Measurements from ENCODE around the gene MPI.

The MPI gene, protein sequence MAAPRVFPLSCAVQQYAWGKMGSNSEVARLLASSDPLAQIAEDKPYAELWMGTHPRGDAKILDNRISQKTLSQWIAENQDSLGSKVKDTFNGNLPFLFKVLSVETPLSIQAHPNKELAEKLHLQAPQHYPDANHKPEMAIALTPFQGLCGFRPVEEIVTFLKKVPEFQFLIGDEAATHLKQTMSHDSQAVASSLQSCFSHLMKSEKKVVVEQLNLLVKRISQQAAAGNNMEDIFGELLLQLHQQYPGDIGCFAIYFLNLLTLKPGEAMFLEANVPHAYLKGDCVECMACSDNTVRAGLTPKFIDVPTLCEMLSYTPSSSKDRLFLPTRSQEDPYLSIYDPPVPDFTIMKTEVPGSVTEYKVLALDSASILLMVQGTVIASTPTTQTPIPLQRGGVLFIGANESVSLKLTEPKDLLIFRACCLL

DNA sequence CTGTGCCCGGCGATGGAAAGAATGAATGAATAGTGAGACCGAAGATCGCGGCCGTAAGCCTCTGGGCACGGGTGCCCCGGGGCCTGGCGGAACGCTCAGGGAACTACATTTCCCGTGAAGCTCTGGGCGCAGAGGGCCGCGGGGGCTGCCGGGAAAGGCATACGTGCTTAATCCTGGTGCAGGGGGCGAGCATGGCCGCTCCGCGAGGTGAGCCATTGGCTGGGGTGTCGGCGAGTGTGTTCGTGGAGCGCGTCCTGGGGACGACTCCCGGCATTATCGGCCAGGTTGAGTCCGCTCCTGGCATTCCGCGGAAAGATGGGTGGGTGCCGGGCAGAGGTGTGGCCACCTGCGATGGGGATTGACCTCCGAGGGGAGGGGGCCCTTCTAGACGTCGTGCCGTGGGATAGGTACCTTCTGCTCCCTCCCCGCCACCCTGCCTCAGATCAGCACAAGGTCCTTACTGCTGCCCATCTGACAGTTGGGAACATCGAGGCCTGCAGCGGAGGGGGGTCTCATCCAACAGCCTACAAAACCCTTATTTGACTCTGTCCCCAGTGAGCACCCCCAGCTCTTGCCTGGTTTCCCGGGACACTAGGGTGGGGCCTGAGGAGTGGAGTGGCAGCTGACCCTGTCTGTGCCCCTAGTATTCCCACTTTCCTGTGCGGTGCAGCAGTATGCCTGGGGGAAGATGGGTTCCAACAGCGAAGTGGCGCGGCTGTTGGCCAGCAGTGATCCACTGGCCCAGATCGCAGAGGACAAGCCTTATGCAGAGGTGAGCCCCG, at the start of gene MPI:
Gene MPI (plus strand): TSS at position 160 of the 782 bp plus-strand sequence. CDS start 32 bp downstream, at position 192.
- TF ChIP-seq CTCF (IDR thresholded peaks at IDR 0.05; ENCODE audit: insufficient read depth, low read length, missing control alignments): no peak
- ChIA-PET POLR2A (interaction anchor here (0.7 to 1.1 kb wide), 5 partner anchors 8 to 107 kb away, joined by 3 to 10 read pairs (median 4); partner anchors contain the start of gene FAM219B), CTCF (interaction anchor here (1.0 to 9.3 kb wide), 5 partner anchors 13 to 109 kb away, joined by 3 to 134 read pairs (median 3); partner anchors contain the start of gene FAM219B)
- H3K4me3 ChIP-seq (ENCODE audit: low read depth, low read length): peak within 1 kb of the TSS; percentile 100
- no peak for DNase-seq (ENCODE audit: low read depth, low spot score)

DNA sequence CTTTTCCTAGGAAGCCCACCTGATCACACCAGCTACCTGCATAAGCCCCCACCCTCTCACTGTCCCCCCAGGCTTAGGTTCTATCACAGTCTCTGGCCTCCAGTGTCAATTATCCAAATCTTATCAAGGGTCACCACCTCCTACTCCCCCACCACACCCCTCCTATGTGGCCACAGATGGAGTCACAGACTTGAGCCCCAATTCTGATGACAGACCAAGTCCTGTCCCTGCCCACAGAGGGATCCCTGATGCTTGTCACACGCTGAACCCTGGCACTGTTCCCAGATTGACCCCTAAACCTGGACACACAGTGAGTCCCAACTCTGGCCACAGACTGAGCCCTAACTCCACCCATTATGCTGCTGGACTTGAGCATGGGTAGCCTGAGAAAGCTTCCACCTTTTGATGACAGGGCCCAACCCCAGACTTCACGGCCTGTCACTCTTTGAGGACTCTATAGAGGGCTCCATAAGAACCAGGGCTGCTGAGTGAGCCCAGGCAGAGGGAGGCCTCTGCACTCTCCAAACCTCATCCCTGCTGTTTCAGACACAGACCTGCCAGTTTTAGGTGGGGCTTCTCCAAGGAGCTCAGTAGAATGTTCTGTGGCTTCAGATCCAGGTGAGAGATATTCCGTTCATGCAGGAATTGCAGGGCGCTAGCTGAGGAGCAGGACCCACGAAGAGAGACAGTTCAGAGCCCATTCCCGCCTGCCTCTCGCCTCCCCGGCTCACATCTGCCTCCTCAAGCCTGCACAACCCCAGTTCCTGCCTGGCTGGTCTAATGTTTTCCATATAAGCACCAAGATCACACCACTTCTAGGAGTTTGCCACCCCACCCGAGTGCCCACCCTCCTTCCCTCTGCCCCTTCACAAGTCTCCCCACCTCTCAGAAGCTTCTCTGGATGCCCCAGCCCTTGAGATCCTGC, 48.7 kb upstream of the MPI start:
- POLR2A ChIA-PET: no interaction called here
- CTCF ChIA-PET: interaction anchor here (1.5 to 6.1 kb wide), 8 partner anchors 12 to 71 kb away, joined by 3 to 43 read pairs (median 12); partner anchors contain the start of genes CPLX3 and CSK
- no peak for DNase-seq (ENCODE audit: low read depth, low spot score)
- no peak overlapping the region for H3K4me3 ChIP-seq (ENCODE audit: low read depth, low read length)
- no peak for TF ChIP-seq CTCF (IDR thresholded peaks at IDR 0.05; ENCODE audit: insufficient read depth, low read length, missing control alignments)

DNA sequence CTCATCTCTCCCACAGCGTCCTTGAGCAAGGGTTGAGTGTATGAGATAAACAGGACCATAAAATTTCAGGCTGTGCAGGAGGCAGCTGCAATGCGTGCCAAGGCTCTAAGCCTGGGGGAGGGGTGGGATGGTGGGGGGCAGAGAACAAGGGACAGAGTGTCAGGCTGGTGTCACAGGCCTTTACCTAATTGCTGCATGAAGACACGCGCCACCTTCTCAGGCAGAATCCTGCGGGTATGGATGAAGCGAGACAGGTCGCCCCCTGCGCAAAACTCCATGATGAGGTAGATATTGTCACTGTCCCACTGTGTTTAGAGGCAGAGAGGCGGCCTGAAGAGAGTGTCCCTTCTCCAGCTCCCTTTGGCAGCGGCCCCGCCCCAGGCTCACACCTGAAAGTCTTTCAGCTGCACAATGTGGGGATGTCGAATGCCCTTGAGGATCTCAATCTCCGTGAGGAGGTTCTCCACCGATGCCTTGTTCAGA, 47.9 kb upstream of the MPI start:
- peak overlapping the region; percentile 87 for H3K4me3 ChIP-seq (ENCODE audit: low read depth, low read length)
- TF ChIP-seq CTCF (IDR thresholded peaks at IDR 0.05; ENCODE audit: insufficient read depth, low read length, missing control alignments): no peak
- ChIA-PET CTCF (interaction anchor here (0.9 to 6.1 kb wide), 12 partner anchors 8 to 72 kb away, joined by 3 to 43 read pairs (median 8); partner anchors contain the start of genes CPLX3 and CSK), POLR2A (interaction anchor here (1.0 kb wide), 1 partner anchor 13 kb away, joined by 3 read pairs; no protein-coding TSS in a partner anchor)
- no peak for DNase-seq (ENCODE audit: low read depth, low spot score)

DNA sequence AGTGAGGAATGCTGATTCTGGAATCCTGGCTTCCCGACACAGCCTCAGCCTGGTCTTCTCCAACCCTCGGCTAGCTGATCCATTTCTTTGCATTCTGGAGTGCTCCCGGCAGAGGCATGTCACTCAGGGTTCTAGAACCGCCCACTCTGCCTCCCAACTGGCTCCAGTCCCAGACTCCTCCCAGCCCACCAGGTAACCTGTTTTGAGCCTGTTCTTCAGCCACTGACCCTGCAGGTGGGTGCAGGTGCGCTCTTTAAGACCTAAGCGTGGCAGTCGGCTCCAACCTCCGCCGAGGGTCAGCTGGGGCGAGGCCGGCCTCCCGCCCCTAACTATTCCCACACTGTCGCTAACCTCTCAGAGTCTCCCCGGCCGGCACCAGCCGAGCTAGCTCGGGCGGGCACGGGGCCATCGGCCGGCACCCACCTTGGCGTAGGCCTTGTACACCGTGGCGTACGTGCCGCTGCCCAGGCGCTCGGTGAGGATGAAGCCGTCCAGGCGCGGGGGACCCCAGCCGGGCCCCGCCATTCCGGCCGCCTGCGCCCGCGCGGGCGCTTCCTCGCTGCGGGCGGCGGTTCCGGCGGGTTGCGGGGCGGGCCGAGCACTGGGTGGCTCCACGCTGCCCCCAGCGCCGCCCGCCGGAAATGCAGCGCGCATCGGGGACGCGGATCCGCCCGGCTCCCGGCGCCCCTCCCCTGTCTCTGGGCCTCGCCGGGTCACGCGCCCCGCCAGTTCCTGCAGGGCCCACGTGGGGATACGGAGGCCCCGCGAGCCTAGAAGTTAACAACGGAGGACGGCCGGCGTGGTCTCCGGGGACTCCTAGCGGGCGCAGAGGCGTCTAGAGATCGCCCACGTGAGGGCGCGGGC, 47.0 kb upstream of the MPI start, which contains the start of gene ULK3:
Gene ULK3 (minus strand): TSS at position 576 of the 864 bp plus-strand sequence. CDS start 51 bp downstream, at position 525.
- ChIA-PET CTCF (interaction anchor here (0.7 to 6.1 kb wide), 15 partner anchors 9 to 108 kb away, joined by 3 to 43 read pairs (median 6); partner anchors contain the start of gene CPLX3), POLR2A (interaction anchor here (1.0 kb wide), 1 partner anchor 12 kb away, joined by 3 read pairs; no protein-coding TSS in a partner anchor)
- DNase-seq (ENCODE audit: low read depth, low spot score): no peak
- H3K4me3 ChIP-seq (ENCODE audit: low read depth, low read length): peak within 1 kb of the TSS; percentile 87
- TF ChIP-seq CTCF (IDR thresholded peaks at IDR 0.05; ENCODE audit: insufficient read depth, low read length, missing control alignments): peak; percentile 71

GRCh38 chr15:74843445-74843828, 46.4 kb upstream of the MPI start:
- DNase-seq (ENCODE audit: low read depth, low spot score): no peak
- peak overlapping the region; percentile 87 for H3K4me3 ChIP-seq (ENCODE audit: low read depth, low read length)
- ChIA-PET POLR2A (no interaction called here), CTCF (interaction anchor here (0.7 to 6.1 kb wide), 14 partner anchors 10 to 107 kb away, joined by 3 to 43 read pairs (median 6); partner anchors contain the start of gene CPLX3)
- no peak for TF ChIP-seq CTCF (IDR thresholded peaks at IDR 0.05; ENCODE audit: insufficient read depth, low read length, missing control alignments)

Data from AG04449 (cell line).